HG02970 (cell line): ENCODE results near the gene GATAD1.
A peak's percentile ranks its signal among the peaks of the same experiment; 100 is the strongest.
"Not testable (repeated sequence)": the region's sequence is repeated elsewhere in the genome, so short reads cannot be mapped to it uniquely, and the experiment has no call there.

ENCODE experiments used
- ATAC-seq: cut with Tn5 transposase; IDR thresholded peaks from one replicate; pipeline ENCODE4 v1.9.1; 2021; ENCODE audit warnings: mild to moderate bottlenecking, moderate library complexity, moderate number of reproducible peaks; ENCODE audit not compliant: unreplicated experiment, low FRiP score

The GATAD1 gene, protein sequence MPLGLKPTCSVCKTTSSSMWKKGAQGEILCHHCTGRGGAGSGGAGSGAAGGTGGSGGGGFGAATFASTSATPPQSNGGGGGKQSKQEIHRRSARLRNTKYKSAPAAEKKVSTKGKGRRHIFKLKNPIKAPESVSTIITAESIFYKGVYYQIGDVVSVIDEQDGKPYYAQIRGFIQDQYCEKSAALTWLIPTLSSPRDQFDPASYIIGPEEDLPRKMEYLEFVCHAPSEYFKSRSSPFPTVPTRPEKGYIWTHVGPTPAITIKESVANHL

DNA sequence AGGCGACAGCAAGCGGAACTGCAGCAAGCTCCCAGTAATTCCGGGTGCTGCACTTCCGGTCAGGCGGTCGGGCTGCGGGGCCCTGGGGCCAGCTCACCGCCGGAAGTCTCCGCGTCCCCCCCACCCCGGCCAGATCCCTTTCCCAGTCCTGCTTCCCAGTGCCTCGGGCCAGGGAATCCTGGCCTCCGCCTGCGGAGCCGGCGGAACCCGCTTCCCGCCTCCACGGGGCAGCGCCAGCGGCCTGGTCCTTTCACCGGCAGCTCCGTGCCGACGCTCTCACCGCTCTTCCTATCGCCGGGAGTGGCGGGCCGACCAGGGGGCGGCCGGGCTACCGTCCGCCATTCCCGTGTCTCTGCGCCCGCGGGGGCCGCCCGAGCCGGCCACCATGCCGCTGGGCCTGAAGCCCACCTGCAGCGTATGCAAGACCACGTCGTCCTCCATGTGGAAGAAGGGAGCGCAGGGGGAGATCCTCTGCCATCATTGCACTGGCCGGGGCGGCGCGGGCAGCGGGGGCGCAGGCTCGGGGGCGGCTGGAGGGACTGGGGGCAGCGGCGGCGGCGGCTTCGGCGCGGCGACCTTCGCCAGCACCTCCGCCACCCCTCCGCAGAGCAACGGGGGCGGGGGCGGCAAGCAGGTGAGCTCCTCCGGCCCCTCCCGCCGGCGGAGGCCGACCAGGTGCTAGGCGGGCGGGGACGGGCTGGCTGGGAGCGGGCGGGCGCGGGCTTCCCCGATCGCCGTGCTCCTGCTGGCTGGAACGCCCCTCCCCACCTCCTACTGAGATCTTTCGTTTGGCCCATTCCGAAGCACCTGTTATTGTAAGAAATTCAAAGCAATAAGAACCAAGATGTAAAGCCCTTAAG lies at the start of gene GATAD1:
GATAD1 (plus strand) TSS at position 138 of the 860 bp plus-strand sequence; CDS start at position 386, 248 bp downstream.
- ATAC-seq = peak; percentile 82

DNA sequence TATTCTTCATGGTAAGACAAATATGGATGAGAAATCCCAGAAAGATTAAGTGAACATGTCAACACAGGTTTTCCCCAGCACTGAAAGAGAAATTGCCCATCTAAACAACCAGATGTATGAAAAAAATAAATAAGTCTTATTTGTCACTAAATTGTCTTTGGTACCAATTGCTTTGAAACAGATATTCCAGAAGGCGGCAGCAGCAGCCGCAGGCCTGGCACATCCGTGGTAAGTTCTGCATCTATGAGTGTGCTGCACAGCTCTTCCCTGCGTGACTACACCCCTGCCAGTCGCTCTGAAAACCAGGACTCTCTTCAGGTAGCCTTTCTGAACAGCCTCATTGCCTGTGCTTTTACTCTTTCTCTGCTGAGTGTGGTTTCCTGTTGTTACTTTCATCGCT lies 49.7 kb upstream of the GATAD1 start:
- no peak for ATAC-seq

DNA sequence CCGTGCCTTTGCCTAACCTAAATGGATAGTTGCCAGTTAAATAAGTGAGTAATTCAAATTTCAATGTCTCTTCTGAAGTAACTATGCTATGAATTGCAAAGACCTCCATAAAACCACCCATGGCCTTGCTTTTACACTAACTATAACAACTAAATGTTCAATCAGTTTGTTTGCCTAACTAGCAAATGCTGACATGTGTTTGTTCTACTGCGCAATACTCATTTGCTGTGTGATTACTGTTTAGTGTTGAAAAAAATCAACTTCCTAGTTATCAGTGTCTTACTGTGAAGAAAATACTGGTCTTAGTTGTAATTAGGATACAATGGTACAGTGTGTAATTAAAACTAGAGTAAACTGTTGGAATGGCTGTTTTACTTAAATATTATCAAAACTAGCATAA lies 47.3 kb upstream of the GATAD1 start:
- ATAC-seq = no peak

DNA sequence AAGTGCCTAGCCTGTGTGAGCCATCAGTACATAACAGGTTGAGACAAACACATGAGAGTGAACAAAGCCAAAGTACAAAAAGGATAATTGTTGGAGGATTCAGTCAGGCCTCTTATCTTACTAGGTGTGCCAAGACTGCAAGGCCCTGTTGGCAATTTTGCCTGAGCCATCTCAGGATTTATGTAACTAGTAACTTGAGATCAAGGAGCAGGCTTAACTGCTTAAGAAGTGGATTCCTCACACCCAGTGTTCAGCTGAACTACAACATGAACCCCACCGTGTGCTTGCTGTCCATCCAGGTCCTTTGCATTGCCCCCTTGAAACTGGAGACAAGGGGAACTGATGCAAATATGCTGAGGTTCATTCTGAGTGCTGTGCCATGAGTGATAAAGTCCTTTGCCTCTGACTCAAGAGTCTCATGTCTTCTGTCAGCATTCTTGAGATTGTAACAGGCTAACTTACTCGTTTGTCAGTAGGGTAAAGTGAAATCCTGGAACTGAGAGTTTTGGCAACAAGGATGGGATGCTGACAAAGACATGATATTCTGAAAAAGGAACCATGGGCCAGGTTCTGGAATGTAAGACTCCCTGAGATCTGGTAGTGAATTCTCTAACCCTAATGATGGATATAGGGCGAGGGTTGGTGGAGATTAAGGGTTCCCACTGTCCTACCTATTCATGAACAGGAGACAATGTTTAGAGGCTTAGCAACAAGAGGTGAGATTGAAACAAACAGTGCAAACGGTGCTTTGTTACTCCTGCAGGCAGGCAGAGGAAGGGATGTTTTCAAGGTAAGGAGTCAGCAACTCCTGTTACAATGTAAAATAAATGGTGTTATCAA lies 44.1 kb upstream of the GATAD1 start:
- no peak for ATAC-seq

DNA sequence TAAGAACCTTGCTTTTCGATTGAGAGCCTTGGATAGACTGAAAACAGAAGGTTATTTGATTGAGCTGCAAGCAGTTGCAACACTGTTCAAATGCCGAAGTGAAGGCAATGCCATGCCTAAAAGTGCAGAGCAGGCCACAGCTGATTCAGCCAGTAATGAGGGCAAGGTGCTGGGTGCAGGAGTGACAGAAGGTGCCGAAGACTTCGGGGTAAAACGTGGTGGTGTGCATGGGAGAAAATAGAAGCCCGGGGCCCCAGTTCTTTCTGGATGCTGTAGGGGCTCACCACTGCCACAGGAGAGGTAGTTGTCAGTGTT lies 43.6 kb upstream of the GATAD1 start:
- ATAC-seq = no peak

DNA sequence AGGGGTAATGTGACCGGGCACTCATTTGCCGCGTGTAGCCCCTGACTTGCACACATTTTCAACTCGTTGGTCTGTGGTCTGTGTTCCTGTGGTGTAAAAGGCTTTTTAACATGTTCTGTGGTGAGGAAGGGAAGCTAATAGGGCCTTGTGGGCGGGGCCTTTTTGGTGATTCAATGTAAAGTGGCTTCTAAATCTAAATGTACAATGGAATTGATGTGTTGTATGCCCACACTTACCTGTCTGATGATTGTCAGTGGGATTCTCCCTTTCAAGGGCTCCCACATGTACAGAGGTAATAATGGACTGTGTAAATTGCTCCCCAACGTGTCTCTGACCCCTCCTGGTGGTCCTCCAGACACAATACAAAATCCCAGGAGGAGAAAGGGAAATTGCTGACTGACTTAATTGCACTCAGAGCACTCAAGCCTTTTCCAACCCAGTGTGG lies 43.1 kb upstream of the GATAD1 start:
- no peak for ATAC-seq

DNA sequence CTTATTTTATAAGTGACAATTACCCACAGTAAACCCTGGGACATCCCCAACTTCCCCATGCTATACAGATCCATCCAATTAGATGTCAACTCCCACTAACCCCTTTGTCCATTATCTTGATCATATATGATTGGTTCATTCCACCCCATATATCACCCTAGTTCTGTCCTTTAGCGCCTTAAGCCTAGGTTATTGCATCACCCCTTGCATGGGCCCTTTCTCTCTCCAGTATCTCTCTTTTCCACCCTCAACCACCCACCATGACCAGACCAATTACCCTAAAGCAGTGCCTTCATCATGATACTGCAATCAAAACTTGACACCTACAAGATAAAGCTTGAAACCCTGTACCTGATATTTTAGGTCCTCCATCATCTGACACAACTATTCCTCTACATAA lies 37.9 kb upstream of the GATAD1 start:
- no peak for ATAC-seq

DNA sequence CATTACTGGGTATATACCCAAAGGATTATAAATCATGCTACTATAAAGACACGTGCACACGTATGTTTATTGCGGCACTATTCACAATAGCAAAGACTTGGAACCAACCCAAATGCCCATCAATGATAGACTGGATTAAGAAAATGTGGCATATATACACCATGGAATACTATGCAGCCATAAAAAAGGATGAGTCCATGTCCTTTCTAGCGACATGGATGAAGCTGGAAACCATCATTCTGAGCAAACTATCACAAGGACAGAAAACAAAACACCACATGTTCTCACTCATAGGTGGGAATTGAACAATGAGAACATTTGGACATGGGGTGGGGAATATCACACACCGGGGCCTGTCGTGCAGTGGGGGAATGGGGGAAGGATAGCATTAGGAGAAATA lies 37.1 kb upstream of the GATAD1 start:
- not testable (repeated sequence) for ATAC-seq

DNA sequence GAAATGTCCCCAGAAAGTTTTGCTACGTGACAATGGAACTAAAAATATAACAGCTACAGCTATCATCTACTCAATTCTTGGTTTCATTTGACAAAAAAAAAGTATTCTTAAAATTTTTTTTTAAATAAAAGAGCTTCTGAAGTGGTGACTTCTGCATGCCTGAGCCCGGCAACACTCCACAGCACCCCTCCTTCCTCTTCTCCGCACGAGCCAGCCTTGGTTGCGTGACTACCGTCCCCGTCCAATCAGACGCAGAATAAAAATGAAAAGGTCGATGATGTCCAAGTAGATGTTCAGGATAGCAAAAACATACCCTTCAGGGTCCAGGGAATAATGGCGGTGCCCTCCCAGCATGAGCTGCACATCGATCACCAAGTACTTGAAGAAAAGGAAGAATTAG lies 34.5 kb upstream of the GATAD1 start:
- no peak for ATAC-seq

DNA sequence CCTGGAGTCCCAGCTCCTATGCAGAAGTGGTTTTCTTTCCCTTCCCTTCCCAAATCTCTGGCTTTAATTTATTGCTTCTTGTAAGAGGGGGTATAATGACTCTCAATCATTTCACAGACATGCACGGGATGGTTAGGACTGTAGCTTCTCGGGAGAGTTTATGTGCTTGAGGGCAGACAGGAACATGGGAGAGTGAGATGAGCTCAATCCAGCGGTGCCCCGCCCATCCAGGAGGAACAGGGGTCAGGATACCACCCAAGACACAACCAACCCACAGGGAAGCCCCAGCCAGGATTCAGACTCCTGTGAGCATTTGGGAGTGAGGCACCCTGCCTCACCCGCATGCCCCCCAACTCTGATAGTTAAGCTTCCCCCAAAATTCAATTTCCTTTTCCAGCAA lies 33.7 kb upstream of the GATAD1 start:
- no peak for ATAC-seq

DNA sequence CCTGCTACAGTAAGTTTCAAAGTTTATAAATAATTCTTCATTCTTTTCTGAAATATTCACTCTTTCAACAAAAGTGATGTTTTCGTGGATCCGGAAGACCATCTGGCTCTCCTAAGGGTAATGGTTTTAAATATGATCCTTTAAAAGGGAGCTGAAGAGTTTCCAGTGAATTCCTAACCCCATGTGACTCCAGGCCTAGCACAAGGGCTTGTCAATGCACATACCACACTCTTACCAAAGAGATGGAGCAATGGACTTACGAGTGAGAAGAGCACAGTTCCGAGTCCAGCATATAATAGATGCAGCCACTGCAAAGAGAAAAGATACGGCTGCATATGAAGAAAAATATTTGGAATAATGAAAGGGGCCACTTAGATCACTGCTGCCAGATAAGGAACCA lies 32.1 kb upstream of the GATAD1 start:
- no peak for ATAC-seq

DNA sequence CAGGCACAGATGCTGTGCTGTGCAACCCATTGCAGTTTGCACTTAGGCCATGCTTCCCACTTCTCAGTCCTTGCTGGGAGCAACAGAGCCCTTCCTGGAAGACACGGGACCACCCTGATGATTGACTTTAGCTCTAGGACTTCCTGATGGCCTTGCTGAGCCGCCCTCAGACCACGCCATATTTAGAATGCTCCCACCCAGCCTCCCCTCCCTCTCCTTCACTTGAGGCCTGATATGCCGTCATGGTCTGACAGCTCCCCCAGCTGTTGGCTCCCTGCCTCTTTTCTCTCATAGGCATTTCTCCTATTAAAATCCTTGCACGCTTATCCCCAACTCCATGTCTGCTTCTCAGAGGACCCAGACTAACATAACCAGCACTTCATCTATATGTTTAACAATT lies 29.4 kb upstream of the GATAD1 start:
- ATAC-seq = no peak

DNA sequence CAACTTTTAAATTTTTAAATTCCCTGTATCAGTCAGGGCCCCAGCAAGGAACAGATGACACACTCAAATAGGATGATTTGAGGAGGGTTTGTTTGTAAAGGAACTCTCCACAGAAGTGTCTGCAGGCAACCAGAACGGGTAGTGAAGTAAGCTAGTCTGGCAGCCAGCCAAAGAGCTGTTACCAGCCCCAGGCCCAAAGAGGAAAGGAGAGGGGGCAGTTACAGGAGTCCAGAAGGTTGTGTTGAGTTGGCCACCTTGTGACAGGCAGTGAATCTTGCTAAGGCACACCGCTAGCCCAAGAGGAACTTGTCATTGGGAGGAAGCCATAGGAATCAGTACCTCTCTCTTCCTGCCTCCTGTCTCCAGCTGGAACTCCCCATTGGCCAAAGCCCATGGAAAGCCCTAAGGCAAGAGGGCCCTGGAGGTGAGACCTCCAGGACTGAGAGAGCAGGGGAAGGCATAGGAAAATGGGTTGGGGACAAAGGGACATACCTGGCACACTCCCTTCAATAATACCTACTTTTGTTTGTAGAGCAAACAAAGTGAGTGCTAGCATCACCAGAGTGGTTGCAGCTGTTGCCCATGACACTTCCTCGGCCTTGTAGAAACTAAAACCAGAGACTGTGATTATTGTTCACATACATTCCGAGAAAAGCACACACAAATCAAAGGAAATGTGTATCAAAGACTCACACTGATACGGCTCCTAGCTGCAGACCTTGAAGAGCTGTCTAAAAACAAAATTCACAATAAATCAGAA lies 25.4 kb upstream of the GATAD1 start:
- no peak for ATAC-seq

DNA sequence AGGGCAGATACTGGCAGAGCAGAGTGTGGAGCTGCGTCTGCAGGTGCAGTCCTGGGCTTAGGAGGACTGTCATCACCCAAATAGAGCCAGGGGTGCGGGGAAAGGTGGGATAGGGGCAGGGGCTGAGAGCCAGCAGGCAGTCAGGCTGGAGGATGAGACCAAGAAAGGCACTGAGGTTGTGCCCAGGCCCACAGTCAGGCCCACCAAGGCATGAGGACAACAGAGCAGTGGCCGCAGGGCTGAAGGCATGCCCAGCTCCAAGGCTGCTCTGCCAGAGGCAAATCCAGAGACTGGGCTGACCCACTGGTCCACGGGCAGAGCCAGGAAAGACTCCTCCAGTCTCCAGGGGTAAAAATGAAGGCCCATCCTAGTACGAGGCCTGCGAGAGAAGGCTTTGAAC lies 24.4 kb upstream of the GATAD1 start:
- no peak for ATAC-seq

DNA sequence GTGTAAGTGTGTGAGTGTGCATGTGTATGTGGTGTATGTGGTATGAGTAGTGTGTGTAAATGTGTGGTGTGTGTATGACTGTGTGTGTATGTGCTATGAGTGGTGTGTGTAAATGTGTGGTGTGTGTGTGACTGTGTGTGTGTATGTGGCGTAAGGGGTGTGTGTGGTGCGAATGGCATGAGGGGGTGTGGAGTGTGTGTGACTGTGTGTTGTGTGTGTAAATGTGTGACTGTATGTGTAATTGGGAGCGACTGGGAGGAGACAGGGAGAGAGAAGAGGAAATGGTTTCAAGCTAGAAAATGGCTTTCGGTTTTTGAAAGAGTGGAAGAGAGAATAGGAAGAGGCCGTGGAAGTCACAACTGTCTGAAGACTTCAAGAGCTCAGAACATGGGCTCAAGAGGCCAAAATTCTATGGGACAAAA lies 23.6 kb upstream of the GATAD1 start:
- ATAC-seq = no peak

DNA sequence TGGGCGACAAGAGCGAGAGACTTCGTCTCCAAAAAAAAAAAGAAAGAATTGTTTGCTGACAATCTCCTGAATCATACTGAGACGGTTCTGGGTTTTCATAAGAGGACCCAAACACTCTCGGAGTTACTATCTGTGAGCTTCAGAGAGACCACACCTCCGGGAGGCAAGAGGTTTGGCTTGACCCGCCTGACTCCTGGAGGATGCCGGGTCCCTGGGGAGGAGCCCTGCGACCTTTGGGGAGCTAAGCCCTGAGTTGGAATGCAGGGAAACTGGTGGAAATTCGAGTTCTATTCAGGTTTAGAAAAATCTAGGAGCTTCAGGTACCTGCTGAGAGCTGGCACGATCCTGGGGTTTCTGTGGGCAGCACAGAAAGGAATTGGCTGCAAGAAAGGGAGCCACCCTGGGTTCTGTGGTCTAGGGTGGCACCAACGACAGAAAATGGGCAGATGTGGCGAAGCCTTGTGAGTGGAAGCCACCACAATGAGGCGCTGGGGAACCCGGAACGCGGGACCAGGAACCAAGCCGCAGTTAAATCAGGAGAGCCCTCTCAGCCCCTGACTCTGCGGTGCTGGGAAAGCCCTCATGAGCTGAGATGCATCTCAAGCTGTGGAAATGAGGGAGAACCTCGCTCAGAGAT lies 21.9 kb upstream of the GATAD1 start:
- ATAC-seq = no peak

DNA sequence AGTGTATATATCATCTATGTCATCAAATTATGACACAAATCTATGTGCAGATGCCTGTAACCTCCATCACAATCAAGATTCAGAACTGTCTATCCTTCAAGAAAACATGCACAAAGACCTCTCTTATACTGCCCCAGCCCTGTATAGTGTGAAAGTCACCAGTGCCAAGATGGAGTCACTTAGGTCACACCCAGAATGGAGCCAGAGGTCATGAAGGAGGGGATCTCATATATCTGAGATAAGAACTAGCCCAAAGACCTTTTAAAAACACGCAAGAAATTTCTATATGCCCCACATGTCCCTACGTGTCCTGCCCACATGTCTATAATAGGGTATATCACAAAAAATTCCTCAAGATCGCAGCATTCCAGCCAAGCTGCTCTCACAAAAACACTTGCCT lies 20.1 kb upstream of the GATAD1 start:
- ATAC-seq = no peak

DNA sequence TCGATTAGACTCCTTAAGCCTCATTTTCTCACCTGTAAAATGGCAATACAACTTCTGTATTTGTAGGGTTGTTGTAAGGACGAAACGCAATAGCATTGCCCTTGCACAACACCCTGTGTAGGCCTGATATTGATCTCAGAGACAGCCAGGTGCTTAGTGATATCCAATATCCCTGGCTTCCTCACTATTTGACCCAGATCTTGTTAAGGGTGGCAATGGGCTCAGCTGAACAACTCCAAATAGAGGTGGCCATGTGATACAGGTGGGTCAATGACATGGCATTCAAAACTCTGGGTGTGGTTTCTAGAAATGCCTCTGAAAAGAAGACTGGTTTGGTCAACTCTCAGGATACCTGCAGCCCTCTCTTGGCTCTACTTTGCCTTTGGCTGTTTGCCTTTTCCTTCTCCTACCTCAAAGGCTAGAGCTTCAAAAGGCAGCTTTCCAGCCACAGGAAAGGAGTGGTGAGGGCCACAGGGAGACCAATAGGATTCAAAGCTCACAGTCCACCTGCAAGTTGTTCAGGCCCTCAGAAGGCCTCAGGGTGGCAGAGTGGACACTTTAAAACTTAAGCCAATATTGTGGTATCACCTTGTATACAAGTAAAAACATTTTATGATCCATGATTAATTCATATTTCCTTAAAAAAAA lies 14.9 kb upstream of the GATAD1 start:
- ATAC-seq = no peak

DNA sequence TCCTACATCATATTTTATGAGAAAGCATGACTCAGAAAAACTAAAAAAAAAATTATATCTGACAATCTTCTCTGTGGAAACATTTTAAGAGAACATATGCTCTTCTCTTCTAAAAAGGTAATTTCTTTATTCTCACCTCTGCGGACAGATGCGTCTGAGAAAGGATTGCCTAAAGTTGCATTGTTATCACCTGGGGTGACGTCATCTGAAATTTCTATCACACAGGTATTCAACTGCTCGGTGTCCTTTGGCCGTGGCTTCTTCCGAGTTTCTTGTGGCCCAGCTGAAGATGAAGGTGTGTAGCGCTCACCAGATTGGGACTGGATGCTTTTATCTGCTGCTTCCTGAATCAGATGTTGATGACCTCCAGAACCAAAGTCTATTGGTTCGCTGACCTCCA lies 14.3 kb upstream of the GATAD1 start:
- ATAC-seq = no peak
